Spleen (tissue), 11 donors: ENCODE data around the gene MED28. TPM values are rescaled to one million over a fixed set of nuclear protein-coding genes. Genes with fewer than 3 reads are reported as not detected.

Source experiments
- DNase-seq: peaks from one replicate; pipeline ENCODE4 v3.0.0-alpha.2; 2020
- H3K27ac ChIP-seq, 8 donors: fragments of 200-600 bp; sonication (generic) in 7 of 8; 1 replicate in 4 of 8; 2 replicates in 4 of 8; pipeline versions ENCODE4 v1.5.0 to v1.8.0; 2016 to 2021; ENCODE audit warnings: inconsistent platforms in 4 of 8, mild to moderate bottlenecking in 4 of 8, moderate library complexity in 1 of 8
- H3K27me3 ChIP-seq, 7 donors: fragments of 200-600 bp; sonication (generic) in 6 of 7; replicated peaks in 1 of 7; 1 replicate in 4 of 7; 2 replicates in 3 of 7; pipeline versions ENCODE4 v1.5.0 to v1.8.0; 2016 to 2021; ENCODE audit warnings: inconsistent platforms in 3 of 7, mild to moderate bottlenecking in 1 of 7
- H3K36me3 ChIP-seq, 6 donors: fragments of 200-600 bp; sonication (generic) in 5 of 6; 1 replicate in 4 of 6; 2 replicates in 2 of 6; pipeline versions ENCODE4 v1.5.0 to v1.8.0; 2016 to 2021; ENCODE audit warnings: inconsistent platforms in 2 of 6
- H3K4me1 ChIP-seq, 6 donors: fragments of 200-600 bp; sonication (generic) in 5 of 6; 1 replicate in 3 of 6; 2 replicates in 3 of 6; pipeline versions ENCODE4 v1.5.0 to v1.8.0; 2016 to 2021; ENCODE audit warnings: inconsistent platforms in 3 of 6
- H3K4me3 ChIP-seq, 8 donors: fragments of 200-600 bp; sonication (generic) in 7 of 8; 1 replicate in 4 of 8; 2 replicates in 4 of 8; pipeline versions ENCODE4 v1.5.0 to v1.8.0; 2016 to 2021; ENCODE audit warnings: inconsistent platforms in 4 of 8, mild to moderate bottlenecking in 4 of 8, moderate library complexity in 2 of 8
- H3K9me3 ChIP-seq, 8 donors: fragments of 200-600 bp; sonication (generic) in 7 of 8; 1 replicate in 4 of 8; 2 replicates in 4 of 8; pipeline versions ENCODE4 v1.5.0 to v1.8.0; 2016 to 2021; ENCODE audit warnings: inconsistent platforms in 4 of 8
- POLR2A ChIP-seq, 3 donors: fragments of 450-650 bp; IDR thresholded peaks; one replicate each; pipeline ENCODE4 v1.5.1; 2017; ENCODE audit warnings: antibody characterized with exemption in 3 of 3, mild to moderate bottlenecking in 1 of 3
- POLR2AphosphoS5 ChIP-seq, 3 donors: sonication (generic); formaldehyde crosslinking; IDR thresholded peaks; one replicate each; pipeline ENCODE4 v1.5.1; 2017; ENCODE audit warnings: antibody characterized with exemption in 3 of 3
- WGBS, 5 donors: extraction: QIAGEN DNeasy Blood & Tissue Kit in 3 of 5; methylation state at CpG; one replicate each; pipeline versions ENCODE4 v1.1.5 to v1.1.7; 2013 to 2018; 5-methylcytosine and 5-hydroxymethylcytosine counted together
- intact Hi-C: fragments of 100-400 bp; cut with DNase I; formaldehyde crosslinking; loops from one replicate; pipeline ENCODE4 v1.15.0; 2023; ENCODE audit warnings: low total_unique reads
- polyA plus RNA-seq, 3 donors: library from polyadenylated mRNA; stranded (reverse); fragments of 200-250 nt; gene quantifications; one replicate each; pipeline ENCODE4 v1.2.1, GENCODE V29; 2013
- total RNA-seq, 7 donors: library from RNA; depleted of rRNA in 3 of 7; stranded (reverse); fragments of >200 nt in 3 of 7; fragmentation: NEBNext Ultra II Directional in 4 of 7; extraction: Animal tissue kit (Norgen Biotek cat#: 25700) in 4 of 7; gene quantifications; one replicate each; pipeline versions ENCODE4 v1.1.0 to v1.2.1, GENCODE V29; 2016 to 2021
- TF ChIP-seq, protein P1 (sequence below), 11 experiments: fragments of 200-600 bp in 7 of 11; fragments of 450-650 bp in 4 of 11; sonication (generic) in 4 of 11; IDR thresholded peaks in 8 of 11; conservative IDR thresholded peaks in 3 of 11; 1 replicate in 7 of 11; 2 replicates in 4 of 11; pipeline versions ENCODE4 v1.4.0 to v1.8.0; 2016 to 2021; ENCODE audit warnings: antibody characterized with exemption in 11 of 11, inconsistent platforms in 4 of 11, mild to moderate bottlenecking in 1 of 11
- donor health status: healthy with polysubstance abuse.
- donor health status: DM: no; HTN: no; CAD: no; lungs with moderate emphysema.
- donor health status: DM: no; HTN: no; CAD: no.
- donor health status: Bipolar disorder and iron deficiency.
- donor health status: healthy.
- donor health status: DM: no; HTN: no; CAD: no.
- donor health status: DM: yes; HTN: yes; CAD: no.

MED28 gene
- total and polyA plus RNA-seq, 10 donors = 8.9 to 62.5 (median 24.5) TPM

DNA sequence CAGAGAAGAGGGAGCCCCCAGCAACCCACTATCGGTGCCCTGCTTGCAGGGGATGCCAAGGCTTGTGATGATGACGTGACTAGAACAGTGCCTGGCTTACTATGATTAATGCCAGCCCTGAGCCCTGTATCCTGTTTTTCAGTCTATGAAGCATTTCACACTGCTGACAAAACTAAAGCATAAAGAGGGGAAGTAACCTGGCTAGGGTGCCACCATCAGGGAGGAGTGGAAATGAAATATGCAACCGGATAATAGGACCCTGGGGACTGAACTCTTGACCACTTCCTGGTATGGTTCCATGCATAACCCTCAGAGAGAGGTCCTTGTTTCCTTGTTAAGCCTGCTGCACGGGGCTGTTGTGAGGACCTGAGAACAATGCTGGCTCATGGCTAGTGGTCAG, 50.3 kb downstream of the MED28 start:
- intact Hi-C loops = no loop called here
- TF ChIP-seq, protein P1, sequence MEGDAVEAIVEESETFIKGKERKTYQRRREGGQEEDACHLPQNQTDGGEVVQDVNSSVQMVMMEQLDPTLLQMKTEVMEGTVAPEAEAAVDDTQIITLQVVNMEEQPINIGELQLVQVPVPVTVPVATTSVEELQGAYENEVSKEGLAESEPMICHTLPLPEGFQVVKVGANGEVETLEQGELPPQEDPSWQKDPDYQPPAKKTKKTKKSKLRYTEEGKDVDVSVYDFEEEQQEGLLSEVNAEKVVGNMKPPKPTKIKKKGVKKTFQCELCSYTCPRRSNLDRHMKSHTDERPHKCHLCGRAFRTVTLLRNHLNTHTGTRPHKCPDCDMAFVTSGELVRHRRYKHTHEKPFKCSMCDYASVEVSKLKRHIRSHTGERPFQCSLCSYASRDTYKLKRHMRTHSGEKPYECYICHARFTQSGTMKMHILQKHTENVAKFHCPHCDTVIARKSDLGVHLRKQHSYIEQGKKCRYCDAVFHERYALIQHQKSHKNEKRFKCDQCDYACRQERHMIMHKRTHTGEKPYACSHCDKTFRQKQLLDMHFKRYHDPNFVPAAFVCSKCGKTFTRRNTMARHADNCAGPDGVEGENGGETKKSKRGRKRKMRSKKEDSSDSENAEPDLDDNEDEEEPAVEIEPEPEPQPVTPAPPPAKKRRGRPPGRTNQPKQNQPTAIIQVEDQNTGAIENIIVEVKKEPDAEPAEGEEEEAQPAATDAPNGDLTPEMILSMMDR (IDR thresholded peaks at IDR 0.05 in 8 of 11, conservative IDR thresholded peaks at IDR 0.05 in 3 of 11) = no peak
- TF ChIP-seq POLR2AphosphoS5 (IDR thresholded peaks at IDR 0.05) = no peak
- TF ChIP-seq POLR2A (IDR thresholded peaks at IDR 0.05) = no peak
- no peaks in the 10 kb centered on the region for H3K36me3 ChIP-seq

DNA sequence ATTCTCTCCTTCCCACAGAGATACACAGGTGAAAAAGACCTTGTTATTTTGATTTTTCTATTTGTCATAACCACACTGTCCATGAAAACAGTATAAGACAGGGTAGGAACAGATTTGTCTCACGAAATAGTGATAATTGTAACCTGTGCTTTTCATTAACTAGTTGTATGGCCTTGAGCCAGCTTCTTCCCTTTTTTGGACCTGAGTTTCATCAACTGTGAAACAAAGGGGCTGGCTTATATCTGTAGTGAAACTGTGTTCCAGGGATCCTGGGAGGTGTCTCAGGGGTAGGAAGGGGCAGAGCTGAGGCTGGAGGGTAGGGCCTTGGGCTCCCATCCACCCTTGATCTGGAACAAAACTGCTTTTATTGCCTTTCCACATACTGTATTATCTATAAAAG, 50.9 kb downstream of the MED28 start:
- Histone ChIP-seq H3K4me1 (peaks cover 0 to 24% (median 11%) of the 10 kb centered on the region in 6 donors), H3K9me3 (no peaks in the 10 kb centered on the region), H3K27ac (no peak overlapping the region), H3K36me3 (no peaks in the 10 kb centered on the region), H3K27me3 (no peaks in the 10 kb centered on the region), H3K4me3 (no peak overlapping the region)
- DNase-seq = no peak
- TF ChIP-seq, protein P1 (IDR thresholded peaks at IDR 0.05 in 8 of 11, conservative IDR thresholded peaks at IDR 0.05 in 3 of 11) = no peak
- TF ChIP-seq POLR2AphosphoS5 (IDR thresholded peaks at IDR 0.05) (no peak), POLR2A (IDR thresholded peaks at IDR 0.05) (no peak)
- 38 to 57% (median 47%) methylated on average over 1 of the region's 1 CpG for WGBS, 5 donors
- intact Hi-C loops = no loop called here

More for the DNA sequence above, 50.3 kb downstream of the MED28 start:
- no peaks in the 10 kb centered on the region for H3K9me3 ChIP-seq
- no peak overlapping the region for H3K4me3 ChIP-seq
- H3K27me3 ChIP-seq = no peaks in the 10 kb centered on the region
- 16 to 20% (median 18%) methylated on average over 4 of the region's 4 CpGs for whole genome bisulfite sequencing, 5 donors
- peaks cover 0 to 24% (median 11%) of the 10 kb centered on the region in 6 donors for H3K4me1 ChIP-seq
- no peak for DNase-seq
- H3K27ac ChIP-seq = no peak overlapping the region

DNA sequence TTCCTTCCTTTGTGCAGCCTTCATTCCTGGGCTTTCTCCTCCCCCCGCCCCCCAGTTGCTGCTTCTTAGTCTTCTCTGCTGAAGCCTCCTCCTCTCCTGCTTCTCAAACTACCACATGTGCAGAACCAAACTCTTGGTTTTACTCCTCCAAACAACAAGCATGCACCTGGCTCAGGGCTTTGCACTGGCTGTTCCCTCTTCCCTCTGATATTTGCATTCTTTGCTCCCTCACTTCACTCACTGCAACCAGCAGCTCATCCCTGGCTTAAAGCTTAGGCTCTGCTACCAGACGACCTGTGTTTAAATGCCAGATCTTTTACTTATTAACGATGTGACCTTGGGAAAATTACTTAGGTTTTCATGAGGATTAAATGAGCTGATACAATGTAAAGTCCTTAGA, 51.4 kb downstream of the MED28 start:
- peaks cover 0 to under 1% (median 0%) of the 10 kb centered on the region in 8 donors for H3K9me3 ChIP-seq
- H3K4me1 ChIP-seq = peaks cover 0 to 24% (median 11%) of the 10 kb centered on the region in 6 donors
- TF ChIP-seq POLR2AphosphoS5 (IDR thresholded peaks at IDR 0.05) (no peak), POLR2A (IDR thresholded peaks at IDR 0.05) (no peak)
- TF ChIP-seq, protein P1 (IDR thresholded peaks at IDR 0.05 in 8 of 11, conservative IDR thresholded peaks at IDR 0.05 in 3 of 11) = no peak
- no peak for DNase-seq
- H3K4me3 ChIP-seq = no peak overlapping the region
- H3K27me3 ChIP-seq = no peaks in the 10 kb centered on the region
- H3K27ac ChIP-seq = no peak overlapping the region
- WGBS, 5 donors = 71 to 85% (median 81%) methylated on average over 3 of the region's 3 CpGs
- intact Hi-C loops = no loop called here
- H3K36me3 ChIP-seq = no peaks in the 10 kb centered on the region

DNA sequence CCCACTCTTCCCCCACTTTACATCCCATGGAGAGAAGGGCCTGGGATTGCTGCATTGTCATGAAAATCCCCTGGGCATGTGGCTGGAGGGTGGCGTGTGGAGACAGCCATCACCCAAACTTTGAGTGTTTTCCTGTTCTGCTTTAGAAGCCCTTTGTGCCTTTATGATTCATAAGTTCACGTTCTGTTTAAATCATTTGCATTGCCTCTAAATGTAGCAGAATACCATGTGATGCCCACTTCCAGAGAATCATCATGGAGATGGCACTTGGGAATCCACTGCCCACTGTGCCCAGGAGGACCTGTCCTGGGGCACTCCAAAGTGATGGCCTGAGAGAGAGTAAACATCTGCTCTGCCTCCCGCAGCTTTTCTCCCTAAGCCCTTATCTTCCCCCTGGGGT, 52.8 kb downstream of the MED28 start:
- intact Hi-C loops = no loop called here
- H3K9me3 ChIP-seq = peaks cover 0 to 15% (median 12%) of the 10 kb centered on the region in 8 donors

More for the DNA sequence above, 52.8 kb downstream of the MED28 start:
- Histone ChIP-seq H3K27me3 (no peaks in the 10 kb centered on the region), H3K4me3 (no peak overlapping the region), H3K27ac (no peak overlapping the region), H3K36me3 (no peaks in the 10 kb centered on the region), H3K4me1 (peaks cover 0 to 24% (median 11%) of the 10 kb centered on the region in 6 donors)
- WGBS, 5 donors = 63 to 80% (median 76%) methylated on average over 3 of the region's 3 CpGs
- DNase-seq = no peak
- TF ChIP-seq POLR2AphosphoS5 (IDR thresholded peaks at IDR 0.05) = no peak
- no peak for TF ChIP-seq POLR2A (IDR thresholded peaks at IDR 0.05)
- TF ChIP-seq, protein P1 (IDR thresholded peaks at IDR 0.05 in 8 of 11, conservative IDR thresholded peaks at IDR 0.05 in 3 of 11) = no peak
